Peyer's patch (tissue), 4 donors: Measurements from ENCODE around the gene PRICKLE4.

Source experiments
- POLR2A ChIP-seq, 2 donors: fragments of 450-650 bp; IDR thresholded peaks; one replicate each; pipeline ENCODE4 v1.5.1; 2017; ENCODE audit warnings: antibody characterized with exemption in 2 of 2, mild to moderate bottlenecking in 2 of 2, moderate library complexity in 2 of 2
- TF ChIP-seq, protein P1 (sequence below), 6 experiments: fragments of 450-650 bp in 4 of 6; fragments of 200-600 bp in 2 of 6; sonication (generic) in 1 of 6; IDR thresholded peaks; one replicate each; pipeline ENCODE4 v1.5.1; 2017 to 2019; ENCODE audit warnings: antibody characterized with exemption in 6 of 6, mild to moderate bottlenecking in 3 of 6, moderate library complexity in 1 of 6

DNA sequence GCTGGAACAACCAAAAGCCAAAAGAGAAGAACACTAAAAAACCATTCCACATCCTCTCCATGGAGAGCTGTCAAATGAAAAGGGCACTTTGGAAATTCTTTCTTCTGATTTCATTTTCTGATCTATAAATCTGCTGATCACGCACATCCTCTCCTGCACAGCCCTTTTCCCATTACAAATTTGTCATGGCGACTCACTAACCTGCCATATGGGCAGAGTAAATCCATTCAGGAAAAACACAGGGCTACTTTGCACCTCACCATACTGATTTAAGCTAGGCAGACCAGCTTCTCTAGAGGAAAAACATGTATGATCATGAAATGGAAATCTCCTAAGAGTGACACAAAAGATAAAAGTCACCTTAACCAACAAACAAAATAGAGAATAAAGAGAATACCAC is 32.9 kb downstream of the PRICKLE4 start:
- TF ChIP-seq, protein P1, sequence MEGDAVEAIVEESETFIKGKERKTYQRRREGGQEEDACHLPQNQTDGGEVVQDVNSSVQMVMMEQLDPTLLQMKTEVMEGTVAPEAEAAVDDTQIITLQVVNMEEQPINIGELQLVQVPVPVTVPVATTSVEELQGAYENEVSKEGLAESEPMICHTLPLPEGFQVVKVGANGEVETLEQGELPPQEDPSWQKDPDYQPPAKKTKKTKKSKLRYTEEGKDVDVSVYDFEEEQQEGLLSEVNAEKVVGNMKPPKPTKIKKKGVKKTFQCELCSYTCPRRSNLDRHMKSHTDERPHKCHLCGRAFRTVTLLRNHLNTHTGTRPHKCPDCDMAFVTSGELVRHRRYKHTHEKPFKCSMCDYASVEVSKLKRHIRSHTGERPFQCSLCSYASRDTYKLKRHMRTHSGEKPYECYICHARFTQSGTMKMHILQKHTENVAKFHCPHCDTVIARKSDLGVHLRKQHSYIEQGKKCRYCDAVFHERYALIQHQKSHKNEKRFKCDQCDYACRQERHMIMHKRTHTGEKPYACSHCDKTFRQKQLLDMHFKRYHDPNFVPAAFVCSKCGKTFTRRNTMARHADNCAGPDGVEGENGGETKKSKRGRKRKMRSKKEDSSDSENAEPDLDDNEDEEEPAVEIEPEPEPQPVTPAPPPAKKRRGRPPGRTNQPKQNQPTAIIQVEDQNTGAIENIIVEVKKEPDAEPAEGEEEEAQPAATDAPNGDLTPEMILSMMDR (IDR thresholded peaks at IDR 0.05) = no peak
- no peak for TF ChIP-seq POLR2A (IDR thresholded peaks at IDR 0.05)
